Tibial nerve (tissue), 4 donors: Measurements from ENCODE around the gene TMEM179B. TPM values are rescaled to one million over a fixed set of nuclear protein-coding genes. Genes with fewer than 3 reads are reported as not detected.
A peak's percentile ranks its signal among the peaks of the same experiment; 100 is the strongest.

Source experiments
- DNase-seq, 2 donors: peaks; one replicate each; pipeline ENCODE4 v3.0.0-alpha.2; 2019; ENCODE audit warnings: low spot score in 2 of 2
- H3K27ac ChIP-seq, 4 donors: fragments of 200-600 bp; sonication (generic) in 3 of 4; one replicate each; pipeline ENCODE4 v1.5.1; 2017 to 2019; ENCODE audit warnings: mild to moderate bottlenecking in 1 of 4
- H3K27me3 ChIP-seq, 2 donors: fragments of 200-600 bp; sonication (generic) in 1 of 2; one replicate each; pipeline versions ENCODE4 v1.5.1 to v1.6.0; 2017 to 2019
- H3K36me3 ChIP-seq, 3 donors: fragments of 200-600 bp; sonication (generic); one replicate each; pipeline ENCODE4 v1.5.1; 2018 to 2019
- H3K4me1 ChIP-seq, 4 donors: fragments of 200-600 bp; sonication (generic) in 3 of 4; one replicate each; pipeline ENCODE4 v1.5.1; 2017 to 2019
- H3K4me3 ChIP-seq, 4 donors: fragments of 200-600 bp; sonication (generic) in 3 of 4; one replicate each; pipeline ENCODE4 v1.5.1; 2017 to 2019; ENCODE audit warnings: mild to moderate bottlenecking in 1 of 4, moderate library complexity in 1 of 4
- H3K9me3 ChIP-seq, 4 donors: fragments of 200-600 bp; sonication (generic) in 3 of 4; one replicate each; pipeline ENCODE4 v1.5.1; 2017 to 2019
- EP300 ChIP-seq, 2 donors: sonication (generic); formaldehyde crosslinking; IDR thresholded peaks; one replicate each; pipeline ENCODE4 v1.6.1; 2017; ENCODE audit warnings: antibody characterized with exemption in 2 of 2, mild to moderate bottlenecking in 1 of 2
- POLR2A ChIP-seq, 2 donors: fragments of 450-650 bp; IDR thresholded peaks; one replicate each; pipeline ENCODE4 v1.6.1; 2017; ENCODE audit warnings: antibody characterized with exemption in 2 of 2, mild to moderate bottlenecking in 2 of 2, moderate library complexity in 2 of 2
- WGBS, 2 donors: methylation state at CpG; one replicate each; pipeline ENCODE4 v1.1.5; 2018; 5-methylcytosine and 5-hydroxymethylcytosine counted together
- small RNA-seq: library from RNA; depleted of rRNA; stranded (forward); fragments of <200 nt; gene quantifications from one replicate; pipeline ENCODE3, GENCODE V24; 2016
- total RNA-seq, 4 donors: library from RNA; depleted of rRNA; stranded (reverse); fragments of >200 nt; gene quantifications; one replicate each; pipeline ENCODE4 v1.1.0, GENCODE V29; 2016
- TF ChIP-seq, protein P1 (sequence below), 5 experiments: fragments of 200-600 bp in 3 of 5; fragments of 450-650 bp in 2 of 5; sonication (generic) in 3 of 5; IDR thresholded peaks; one replicate each; pipeline ENCODE4 v1.5.1; 2016 to 2019; ENCODE audit warnings: antibody characterized with exemption in 5 of 5, mild to moderate bottlenecking in 3 of 5, moderate library complexity in 2 of 5

TMEM179B gene
- total RNA-seq, 4 donors from 2014 or later: 80.8 to 105 (median 94.9) TPM

DNA sequence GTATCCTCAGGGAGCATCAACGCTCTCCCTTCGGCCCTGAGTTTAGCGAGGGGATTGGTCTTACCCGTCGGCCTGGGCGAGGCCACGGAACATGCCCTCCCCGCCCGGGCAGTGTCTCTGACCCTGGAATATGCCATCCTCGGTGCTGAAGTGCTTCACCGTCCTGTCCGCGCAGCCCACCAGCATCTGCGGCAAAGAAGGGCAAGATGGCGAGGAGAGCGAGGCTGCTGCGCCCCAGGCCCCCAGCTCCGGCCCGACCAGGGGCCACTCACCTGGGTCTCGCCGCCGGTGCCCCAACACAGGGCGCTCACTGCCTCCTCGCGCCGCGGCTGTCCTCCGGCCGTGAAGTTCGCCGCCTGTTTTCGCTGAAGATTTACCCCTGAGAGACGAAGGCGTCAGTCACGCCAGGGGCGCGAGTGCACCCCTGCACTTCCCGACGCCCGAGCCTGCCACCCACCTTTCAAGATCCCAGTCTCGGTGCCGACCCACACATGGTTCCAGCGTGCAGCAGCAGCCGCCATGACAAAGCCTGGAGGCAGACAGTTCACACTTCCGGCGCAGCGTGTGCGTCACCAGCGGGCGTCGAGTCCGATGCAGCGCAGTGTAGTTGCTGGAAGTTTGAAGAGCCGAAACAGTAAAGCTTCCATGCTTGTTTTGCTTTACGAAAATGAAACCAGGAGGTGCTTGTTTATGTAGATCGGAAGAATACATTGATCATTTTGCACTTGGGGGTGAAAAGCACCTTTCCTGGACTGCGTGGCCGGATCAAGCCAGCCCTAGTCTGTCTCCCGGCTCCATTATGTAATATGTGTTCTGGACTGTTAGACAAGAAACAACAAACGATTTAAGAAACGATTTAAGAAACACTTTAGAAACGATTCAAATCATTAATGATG is 52.1 kb downstream of the TMEM179B start, which contains the start of gene WDR74:
Gene WDR74 (minus strand): TSS at position 541 of the 896 bp plus-strand sequence. CDS start 20 bp downstream, at position 521.
- no peaks in the 10 kb centered on the region for H3K27me3 ChIP-seq
- H3K27ac ChIP-seq: peak within 1 kb of the TSS; percentile 98 to 100 (median 99)
- peak within 1 kb of the TSS; percentile 69 to 97 (median 86) for H3K4me3 ChIP-seq
- no peaks in the 10 kb centered on the region for H3K9me3 ChIP-seq
- peaks cover 0 to 47% (median 7%) of the 10 kb centered on the region in 4 donors for H3K4me1 ChIP-seq
- WGBS, 2 donors: 0% methylated on average over 48 to 62 of the region's 62 CpGs
- peak; percentile 55 to 100 for TF ChIP-seq EP300 (IDR thresholded peaks at IDR 0.05)
- TF ChIP-seq, protein P1, sequence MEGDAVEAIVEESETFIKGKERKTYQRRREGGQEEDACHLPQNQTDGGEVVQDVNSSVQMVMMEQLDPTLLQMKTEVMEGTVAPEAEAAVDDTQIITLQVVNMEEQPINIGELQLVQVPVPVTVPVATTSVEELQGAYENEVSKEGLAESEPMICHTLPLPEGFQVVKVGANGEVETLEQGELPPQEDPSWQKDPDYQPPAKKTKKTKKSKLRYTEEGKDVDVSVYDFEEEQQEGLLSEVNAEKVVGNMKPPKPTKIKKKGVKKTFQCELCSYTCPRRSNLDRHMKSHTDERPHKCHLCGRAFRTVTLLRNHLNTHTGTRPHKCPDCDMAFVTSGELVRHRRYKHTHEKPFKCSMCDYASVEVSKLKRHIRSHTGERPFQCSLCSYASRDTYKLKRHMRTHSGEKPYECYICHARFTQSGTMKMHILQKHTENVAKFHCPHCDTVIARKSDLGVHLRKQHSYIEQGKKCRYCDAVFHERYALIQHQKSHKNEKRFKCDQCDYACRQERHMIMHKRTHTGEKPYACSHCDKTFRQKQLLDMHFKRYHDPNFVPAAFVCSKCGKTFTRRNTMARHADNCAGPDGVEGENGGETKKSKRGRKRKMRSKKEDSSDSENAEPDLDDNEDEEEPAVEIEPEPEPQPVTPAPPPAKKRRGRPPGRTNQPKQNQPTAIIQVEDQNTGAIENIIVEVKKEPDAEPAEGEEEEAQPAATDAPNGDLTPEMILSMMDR (IDR thresholded peaks at IDR 0.05): peak in 1 of 5 experiments; percentile 32
- peak; percentile 92 to 93 for TF ChIP-seq POLR2A (IDR thresholded peaks at IDR 0.05)
- H3K36me3 ChIP-seq: peaks cover 0 to 32% (median 5%) of the 10 kb centered on the region in 3 donors
- DNase-seq: peak; percentile 82 to 87

Small RNA genes within 50 kb of the gene (small RNA-seq; reads per million reads assigned to genes)
- gene MIR6514 (not detected), gene RNU6-118P (not detected)

Other genes with a start within 250 kb of the TMEM179B start
- 1,000 to 10,000 TPM; 1,417 to 3,061 (median 2,562) TPM for gene AHNAK, start 240.6 kb upstream of the TMEM179B start, total RNA-seq
- 1,000 to 10,000 TPM; 1,003 to 1,250 (median 1,110) TPM for gene EEF1G, start 213.5 kb upstream of the TMEM179B start, total RNA-seq
- gene TUT1, start 195.9 kb upstream of the TMEM179B start, total RNA-seq: 10 to 100 TPM in 3 of 4 donors, 1 to 10 TPM in 1; 8.3 to 18.8 (median 14.2) TPM
- 10 to 100 TPM; 79.5 to 95.3 (median 88.8) TPM for gene MTA2, start 185.5 kb upstream of the TMEM179B start, total RNA-seq
- gene EML3, start 174.6 kb upstream of the TMEM179B start, total RNA-seq: 100 to 1,000 TPM in 2 of 4 donors, 10 to 100 TPM in 2; 64.9 to 138 (median 93.9) TPM
- gene ROM1, start 174.1 kb upstream of the TMEM179B start, total RNA-seq: 10 to 100 TPM in 3 of 4 donors, 1 to 10 TPM in 1; 9.3 to 13.8 (median 11.2) TPM
- gene B3GAT3, start 165.4 kb upstream of the TMEM179B start, total RNA-seq: 10 to 100 TPM; 35.4 to 60.3 (median 50.7) TPM
- 100 to 1,000 TPM; 107 to 150 (median 121) TPM for gene GANAB, start 140.8 kb upstream of the TMEM179B start, total RNA-seq
- 10 to 100 TPM; 14.0 to 22.8 (median 20.3) TPM for gene INTS5, start 134.1 kb upstream of the TMEM179B start, total RNA-seq
- 10 to 100 TPM; 32.7 to 48.0 (median 40.8) TPM for gene C11orf98, start 122.2 kb upstream of the TMEM179B start, total RNA-seq
- gene CSKMT, start 122.1 kb upstream of the TMEM179B start, total RNA-seq: 10 to 100 TPM in 1 of 4 donors, 1 to 10 TPM in 3; 2.6 to 17.0 (median 5.7) TPM
- 10 to 100 TPM in 3 of 4 donors, 1 to 10 TPM in 1; 7.6 to 22.2 (median 14.6) TPM for gene UQCC3, start 115.7 kb upstream of the TMEM179B start, total RNA-seq
- 10 to 100 TPM in 1 of 4 donors, 1 to 10 TPM in 3; 3.9 to 11.1 (median 5.4) TPM for gene LBHD1, start 115.1 kb upstream of the TMEM179B start, total RNA-seq
- 100 to 1,000 TPM; 140 to 205 (median 162) TPM for gene UBXN1, start 108.3 kb upstream of the TMEM179B start, total RNA-seq
- 10 to 100 TPM; 44.6 to 64.8 (median 48.4) TPM for gene LRRN4CL, start 97.9 kb upstream of the TMEM179B start, total RNA-seq
- gene BSCL2, start 80.0 kb upstream of the TMEM179B start, total RNA-seq: 100 to 1,000 TPM in 2 of 4 donors, 10 to 100 TPM in 2; 58.8 to 149 (median 93.2) TPM
- 1 to 10 TPM in 1 of 4 donors, under 1 TPM in 1, not detected in 2; 0.63 to 2.6 TPM for gene GNG3, start 79.7 kb upstream of the TMEM179B start, total RNA-seq
- gene HNRNPUL2, start 59.9 kb upstream of the TMEM179B start, total RNA-seq: 10 to 100 TPM; 24.7 to 34.8 (median 28.6) TPM
- gene TTC9C, start 58.9 kb upstream of the TMEM179B start, total RNA-seq: 10 to 100 TPM; 20.1 to 37.1 (median 23.6) TPM
- gene ZBTB3, start 33.2 kb upstream of the TMEM179B start, total RNA-seq: 1 to 10 TPM; 8.1 to 9.8 (median 8.9) TPM
- 10 to 100 TPM; 49.2 to 70.0 (median 53.6) TPM for gene POLR2G, start 25.8 kb upstream of the TMEM179B start, total RNA-seq
- gene TAF6L, start 16.0 kb upstream of the TMEM179B start, total RNA-seq: 10 to 100 TPM; 23.2 to 38.8 (median 33.1) TPM
- 10 to 100 TPM; 22.9 to 40.4 (median 31.3) TPM for gene TMEM223, start 4.6 kb downstream of the TMEM179B start, total RNA-seq
- gene NXF1, start 18.0 kb downstream of the TMEM179B start, total RNA-seq: 10 to 100 TPM; 51.3 to 94.4 (median 67.0) TPM
- gene STX5, start 44.6 kb downstream of the TMEM179B start, total RNA-seq: 10 to 100 TPM; 25.9 to 39.1 (median 29.2) TPM
- gene TEX54, start 45.4 kb downstream of the TMEM179B start, total RNA-seq: not detected
- 10 to 100 TPM; 31.7 to 75.0 (median 48.0) TPM for gene WDR74, start 52.2 kb downstream of the TMEM179B start, total RNA-seq
- 100 to 1,000 TPM; 108 to 148 (median 133) TPM for gene SLC3A2, start 93.5 kb downstream of the TMEM179B start, total RNA-seq
- not detected for gene CHRM1, start 134.0 kb downstream of the TMEM179B start, total RNA-seq
- not detected for gene SLC22A6, start 197.6 kb downstream of the TMEM179B start, total RNA-seq
- gene SLC22A8, start 228.4 kb downstream of the TMEM179B start, total RNA-seq: not detected